ENCODE results near the gene RAB1A. TPM values are rescaled to one million over a fixed set of nuclear protein-coding genes. Genes with fewer than 3 reads are reported as not detected.

The RAB1A gene
- total RNA-seq, 2 experiments from 2014 or later, result 55.5 to 61.9 TPM

DNA sequence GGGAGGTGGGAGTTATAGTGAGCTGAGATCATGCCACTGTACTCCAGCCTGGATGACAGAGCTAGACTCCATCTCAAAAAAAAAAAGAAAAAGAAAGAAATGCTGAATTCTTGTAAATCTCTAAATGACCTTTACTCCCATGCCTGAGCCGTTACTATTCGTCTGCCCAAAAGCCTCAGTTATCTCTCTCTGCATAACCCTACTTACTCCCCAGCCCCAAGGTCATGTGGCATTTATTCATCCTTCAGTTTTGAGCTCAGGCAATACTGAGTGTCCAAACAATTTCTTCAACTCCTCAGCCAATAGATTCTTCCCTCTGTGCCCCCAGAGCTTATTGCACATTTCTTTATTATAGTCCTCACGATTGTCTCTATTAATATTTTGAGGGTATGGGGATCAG lies 28.8 kb downstream of the RAB1A start:
- no peak for ATAC-seq (ENCODE audit: low read depth)
- POLR2A ChIA-PET, result no interaction called here
- Mint-ChIP-seq H3K36me3 (peaks cover 28% of the 10 kb centered on the region), H3K9me3 (no peaks in the 10 kb centered on the region), H3K4me1 (peaks cover 17% of the 10 kb centered on the region), H3K27ac (no peak overlapping the region), H3K4me3 (no peak overlapping the region), H3K27me3 (no peaks in the 10 kb centered on the region)
- no peak for DNase-seq

DNA sequence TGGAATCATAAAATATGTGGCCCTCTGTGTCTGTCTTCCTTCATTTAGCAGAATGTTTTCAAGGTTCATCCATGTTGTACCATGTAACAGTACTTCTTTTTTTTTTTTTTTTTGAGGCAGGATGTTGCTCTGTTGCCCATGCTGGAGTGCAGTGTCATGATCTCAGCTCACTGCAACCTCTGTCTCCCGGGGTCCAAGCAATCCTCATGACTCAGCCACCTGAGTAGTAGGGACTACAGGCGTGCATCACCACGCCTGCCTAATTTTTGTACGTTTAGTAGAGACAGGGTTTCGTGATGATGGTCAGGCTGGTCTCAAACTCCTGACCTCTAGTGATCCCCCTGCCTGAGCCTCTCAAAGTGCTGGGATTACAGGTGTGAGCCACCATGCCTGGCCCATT lies 31.2 kb downstream of the RAB1A start:
- no peak for ATAC-seq (ENCODE audit: low read depth)
- peaks cover 15% of the 10 kb centered on the region for H3K4me1 Mint-ChIP-seq
- no peak overlapping the region for H3K4me3 Mint-ChIP-seq
- no peak for DNase-seq
- POLR2A ChIA-PET, result no interaction called here
- H3K9me3 Mint-ChIP-seq, result no peaks in the 10 kb centered on the region
- no peaks in the 10 kb centered on the region for H3K27me3 Mint-ChIP-seq
- H3K36me3 Mint-ChIP-seq, result peaks cover 29% of the 10 kb centered on the region
- no peak overlapping the region for H3K27ac Mint-ChIP-seq

DNA sequence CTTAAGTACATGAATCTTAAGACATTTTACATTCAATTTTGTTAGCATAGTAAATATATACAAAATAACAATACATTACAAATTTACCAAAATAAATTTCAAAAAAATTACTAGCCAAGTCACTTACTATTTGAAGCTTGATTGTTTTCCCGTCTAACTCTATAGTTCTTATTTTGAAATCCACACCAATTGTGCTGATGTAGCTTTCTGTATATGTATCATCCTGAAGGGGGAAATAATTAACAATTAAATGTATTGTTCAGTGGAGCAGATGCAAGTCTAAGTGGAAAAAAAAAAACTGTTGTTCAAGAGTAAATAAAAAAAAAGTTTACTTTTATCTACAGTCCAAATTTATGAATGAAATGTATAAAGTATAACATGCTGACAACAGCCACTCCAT lies 32.1 kb downstream of the RAB1A start:
- POLR2A ChIA-PET, result no interaction called here
- Mint-ChIP-seq H3K9me3 (no peaks in the 10 kb centered on the region), H3K4me1 (peaks cover 18% of the 10 kb centered on the region), H3K4me3 (no peak overlapping the region), H3K27ac (no peak overlapping the region), H3K36me3 (peaks cover 34% of the 10 kb centered on the region), H3K27me3 (no peaks in the 10 kb centered on the region)
- no peak for DNase-seq
- ATAC-seq (ENCODE audit: low read depth), result no peak

DNA sequence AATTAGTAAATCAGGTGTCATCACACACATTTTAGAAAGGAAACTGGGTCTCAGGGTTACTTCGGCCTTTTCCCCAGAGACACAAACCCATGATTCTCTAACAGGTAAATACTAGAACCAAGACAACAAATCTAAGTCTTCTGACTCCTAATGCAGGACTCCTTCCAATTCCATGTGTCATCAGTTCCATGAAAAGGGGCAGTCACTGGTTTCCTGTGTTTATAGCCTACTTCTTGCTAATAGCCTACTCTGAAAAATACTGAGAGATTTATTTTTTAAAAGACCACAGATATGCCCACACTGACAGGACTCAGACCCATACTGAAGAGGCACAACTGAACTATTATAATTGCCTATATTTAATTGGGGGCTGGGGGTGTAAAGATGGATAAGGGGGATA lies 33.0 kb downstream of the RAB1A start:
- Mint-ChIP-seq H3K9me3 (no peaks in the 10 kb centered on the region), H3K36me3 (peaks cover 37% of the 10 kb centered on the region), H3K4me3 (no peak overlapping the region), H3K27me3 (no peaks in the 10 kb centered on the region), H3K4me1 (peaks cover 18% of the 10 kb centered on the region), H3K27ac (no peak overlapping the region)
- POLR2A ChIA-PET, result no interaction called here
- no peak for ATAC-seq (ENCODE audit: low read depth)
- DNase-seq, result no peak

DNA sequence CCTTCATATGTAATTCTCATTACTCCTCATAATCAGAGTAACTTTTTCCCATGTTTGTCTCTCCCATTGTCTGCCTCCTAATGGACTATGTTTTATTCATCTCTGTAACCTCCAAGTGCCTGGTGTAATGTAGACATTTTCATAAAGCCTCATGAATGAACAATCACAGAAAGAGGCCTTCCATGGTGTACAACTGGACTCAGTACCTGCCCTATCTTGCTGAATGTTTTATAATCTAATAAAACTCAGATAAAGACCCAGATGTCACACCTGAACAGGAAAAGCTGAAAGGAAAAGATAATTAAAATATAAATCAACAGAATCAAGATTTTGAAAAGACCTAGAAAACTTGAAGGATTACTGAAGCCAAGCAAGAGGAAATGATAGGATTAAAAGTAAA lies 36.7 kb downstream of the RAB1A start:
- POLR2A ChIA-PET, result no interaction called here
- no peak for ATAC-seq (ENCODE audit: low read depth)
- Mint-ChIP-seq H3K27me3 (no peaks in the 10 kb centered on the region), H3K36me3 (peaks cover 37% of the 10 kb centered on the region), H3K27ac (peak overlapping the region; percentile 18), H3K4me3 (no peak overlapping the region), H3K9me3 (no peaks in the 10 kb centered on the region), H3K4me1 (peaks cover 11% of the 10 kb centered on the region)
- DNase-seq, result no peak

DNA sequence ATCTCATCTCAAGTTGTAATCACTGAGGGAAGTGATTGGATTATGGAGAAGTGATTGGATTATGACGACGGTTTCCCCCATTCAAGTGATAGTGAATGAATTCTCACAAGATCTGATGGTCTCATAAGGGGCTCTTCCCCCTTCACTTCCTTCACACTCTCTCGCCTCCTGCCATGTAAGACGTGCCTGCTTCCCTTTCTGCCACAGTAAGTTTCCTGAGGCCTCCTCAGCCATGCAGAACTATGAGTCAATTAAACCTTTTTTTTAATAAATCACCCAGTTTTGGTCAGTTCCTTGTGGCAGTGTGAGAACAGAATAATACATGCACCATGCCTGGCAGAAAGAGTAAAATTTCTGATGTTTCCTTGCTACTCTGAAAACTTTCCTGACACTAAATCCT lies 37.1 kb downstream of the RAB1A start:
- no peak overlapping the region for H3K4me3 Mint-ChIP-seq
- ATAC-seq (ENCODE audit: low read depth), result no peak
- DNase-seq, result no peak
- H3K27ac Mint-ChIP-seq, result no peak overlapping the region
- peaks cover 11% of the 10 kb centered on the region for H3K4me1 Mint-ChIP-seq
- peaks cover 37% of the 10 kb centered on the region for H3K36me3 Mint-ChIP-seq
- H3K9me3 Mint-ChIP-seq, result no peaks in the 10 kb centered on the region
- H3K27me3 Mint-ChIP-seq, result no peaks in the 10 kb centered on the region
- POLR2A ChIA-PET, result no interaction called here

DNA sequence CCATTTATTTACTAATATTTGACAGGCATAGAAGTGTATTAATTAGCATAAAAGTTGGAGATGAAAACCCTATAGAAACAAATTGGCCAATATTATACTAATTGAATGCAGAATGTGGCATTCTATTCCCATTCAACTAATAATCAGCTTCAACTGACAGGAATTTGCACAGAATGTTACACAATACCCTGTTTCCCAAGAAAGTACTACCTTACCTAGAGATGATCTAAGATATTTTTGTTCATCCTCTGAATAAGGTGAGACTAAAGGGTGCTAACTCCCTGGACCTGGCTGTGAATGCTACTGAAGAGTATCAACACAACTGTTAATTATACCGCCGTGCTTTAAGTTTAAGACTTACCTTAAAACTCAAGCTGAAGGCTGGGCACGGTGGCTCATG lies 44.8 kb downstream of the RAB1A start:
- Mint-ChIP-seq H3K4me3 (no peak overlapping the region), H3K36me3 (peaks cover 26% of the 10 kb centered on the region), H3K9me3 (no peaks in the 10 kb centered on the region), H3K4me1 (peaks cover 5% of the 10 kb centered on the region), H3K27me3 (no peaks in the 10 kb centered on the region), H3K27ac (no peak overlapping the region)
- ATAC-seq (ENCODE audit: low read depth) (no peak), DNase-seq (no peak)
- POLR2A ChIA-PET, result no interaction called here

DNA sequence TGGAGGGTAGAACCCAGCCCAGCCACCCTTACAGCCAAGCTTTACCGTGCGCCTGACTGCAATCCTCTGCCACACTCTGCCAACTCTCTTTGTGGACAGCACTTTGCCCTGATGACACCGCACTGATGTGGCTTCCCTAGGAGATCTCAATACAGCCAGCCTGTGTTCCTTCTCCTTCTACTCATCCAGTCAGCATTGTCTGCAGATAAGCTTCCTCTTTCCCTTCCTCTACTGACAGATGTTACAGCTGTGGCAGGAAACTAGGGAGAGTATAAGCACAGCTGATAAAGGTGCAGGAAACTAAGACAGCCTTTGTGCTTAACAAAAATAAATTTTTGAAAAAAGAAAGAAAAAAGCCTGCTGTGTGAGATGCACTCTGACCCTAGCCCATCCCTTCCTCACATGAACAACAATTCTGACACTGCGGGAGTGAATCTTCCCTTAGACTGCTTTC lies 48.6 kb downstream of the RAB1A start:
- Mint-ChIP-seq H3K36me3 (peaks cover 17% of the 10 kb centered on the region), H3K4me3 (no peak overlapping the region), H3K27me3 (no peaks in the 10 kb centered on the region), H3K4me1 (peaks cover 5% of the 10 kb centered on the region), H3K9me3 (no peaks in the 10 kb centered on the region), H3K27ac (peak overlapping the region; percentile 34)
- no peak for DNase-seq
- ATAC-seq (ENCODE audit: low read depth), result no peak
- POLR2A ChIA-PET, result no interaction called here

DNA sequence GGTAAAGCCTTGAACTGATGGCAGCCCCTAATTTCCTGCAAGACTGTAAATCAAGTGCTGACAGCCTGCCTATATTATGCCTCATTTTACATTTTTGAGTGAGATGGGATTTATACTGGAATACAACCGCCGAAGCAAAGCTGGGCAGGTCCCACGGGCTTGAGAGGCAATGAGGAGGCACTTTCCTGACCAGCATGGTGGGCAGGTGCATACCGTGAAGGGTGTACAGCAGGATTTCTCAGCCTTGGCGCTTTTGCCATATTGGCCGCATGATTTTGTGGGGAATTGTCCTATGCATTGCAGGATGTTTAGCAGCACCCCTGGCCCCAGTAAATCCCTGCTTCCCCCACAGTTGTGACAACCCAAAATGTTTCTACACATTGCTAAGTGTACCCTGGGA lies 50.9 kb downstream of the RAB1A start:
- Mint-ChIP-seq H3K27ac (no peak overlapping the region), H3K4me1 (peaks cover 5% of the 10 kb centered on the region), H3K27me3 (no peaks in the 10 kb centered on the region), H3K4me3 (no peak overlapping the region), H3K9me3 (no peaks in the 10 kb centered on the region), H3K36me3 (peaks cover 15% of the 10 kb centered on the region)
- no peak for DNase-seq
- POLR2A ChIA-PET, result no interaction called here
- ATAC-seq (ENCODE audit: low read depth), result no peak

DNA sequence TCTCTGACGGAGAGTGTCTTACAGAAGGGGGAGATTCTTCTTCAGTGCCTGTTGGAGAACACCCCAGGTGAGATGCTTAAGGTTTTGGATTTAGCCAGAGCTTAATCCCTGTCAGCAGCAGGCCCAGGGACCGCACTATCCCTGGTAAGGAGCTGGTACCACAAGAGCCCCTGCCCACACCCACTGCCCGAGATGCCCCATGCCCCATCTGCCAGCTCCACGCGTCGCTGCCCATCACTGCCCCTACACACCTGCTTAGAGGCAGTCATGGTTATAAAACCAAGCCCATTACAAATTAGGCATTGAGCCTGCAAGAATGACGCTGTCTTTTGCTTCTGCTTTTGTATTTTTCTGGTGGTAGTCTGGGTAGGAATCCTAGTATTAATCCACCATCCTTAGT lies 52.0 kb downstream of the RAB1A start:
- no peaks in the 10 kb centered on the region for H3K9me3 Mint-ChIP-seq
- peaks cover 10% of the 10 kb centered on the region for H3K36me3 Mint-ChIP-seq
- no peaks in the 10 kb centered on the region for H3K27me3 Mint-ChIP-seq
- ATAC-seq (ENCODE audit: low read depth) (no peak), DNase-seq (no peak)
- POLR2A ChIA-PET, result no interaction called here
- peaks cover 5% of the 10 kb centered on the region for H3K4me1 Mint-ChIP-seq
- H3K27ac Mint-ChIP-seq, result peak overlapping the region; percentile 13
- H3K4me3 Mint-ChIP-seq, result no peak overlapping the region

DNA sequence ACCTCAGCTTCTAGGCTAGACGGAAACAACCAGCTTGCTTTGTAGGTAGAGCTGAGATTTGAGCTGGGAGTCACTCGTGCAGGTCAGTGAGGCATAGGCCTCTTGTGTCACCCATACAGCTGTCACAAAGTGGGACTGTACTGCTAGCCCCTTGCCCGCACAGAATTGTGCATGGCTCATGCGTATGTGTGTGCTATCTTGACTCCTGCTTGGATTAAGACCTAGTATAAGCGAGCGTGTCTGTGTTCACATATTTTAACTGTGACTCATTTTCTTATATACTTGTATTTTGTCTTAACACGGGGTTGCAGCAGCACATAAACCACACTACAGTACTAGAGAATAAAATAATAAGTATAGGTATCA lies 53.6 kb downstream of the RAB1A start:
- POLR2A ChIA-PET, result no interaction called here
- Mint-ChIP-seq H3K9me3 (no peaks in the 10 kb centered on the region), H3K4me3 (no peak overlapping the region), H3K36me3 (peaks cover 5% of the 10 kb centered on the region), H3K27me3 (no peaks in the 10 kb centered on the region), H3K27ac (no peak overlapping the region), H3K4me1 (peaks cover 2% of the 10 kb centered on the region)
- DNase-seq, result no peak
- ATAC-seq (ENCODE audit: low read depth), result no peak

DNA sequence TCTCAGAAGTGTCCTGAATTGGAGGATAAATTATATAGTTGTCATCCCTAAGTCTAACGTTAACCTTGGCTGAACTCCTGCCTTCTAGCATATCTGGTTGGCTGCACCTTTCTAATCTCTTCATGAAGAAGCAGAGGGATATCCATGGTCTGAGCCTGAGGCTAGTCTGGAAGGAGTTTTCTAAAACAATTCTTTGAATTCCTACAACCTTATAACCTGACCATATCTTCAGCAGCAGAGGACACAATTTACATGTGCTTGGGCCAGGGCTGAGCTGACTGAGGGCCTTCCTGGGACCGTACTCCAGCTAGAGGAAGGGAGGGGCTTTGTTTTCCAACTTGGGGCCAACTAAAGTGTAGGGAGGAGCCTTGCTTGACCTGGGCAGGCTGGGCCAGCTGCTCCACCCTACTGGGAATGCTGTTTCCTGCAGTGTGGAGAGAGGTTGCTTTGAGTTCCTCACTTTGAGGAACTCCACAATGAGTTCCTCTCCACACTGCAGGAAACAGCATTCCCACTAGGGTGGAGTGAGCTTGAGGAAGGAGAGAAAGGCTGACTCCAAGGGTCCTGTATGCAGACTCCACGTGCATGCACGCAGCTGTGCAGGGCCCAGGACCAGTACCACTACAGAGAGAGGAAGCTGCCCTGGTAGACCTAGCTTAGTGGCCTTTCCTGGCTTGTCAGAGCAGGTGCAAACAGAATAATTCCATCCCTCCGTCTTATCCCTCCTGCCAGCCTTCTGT lies 54.1 kb downstream of the RAB1A start:
- no peaks in the 10 kb centered on the region for H3K27me3 Mint-ChIP-seq
- H3K4me3 Mint-ChIP-seq, result no peak overlapping the region
- no peaks in the 10 kb centered on the region for H3K9me3 Mint-ChIP-seq
- H3K36me3 Mint-ChIP-seq, result peaks cover 5% of the 10 kb centered on the region
- DNase-seq (no peak), ATAC-seq (ENCODE audit: low read depth) (no peak)
- POLR2A ChIA-PET, result no interaction called here
- no peaks in the 10 kb centered on the region for H3K4me1 Mint-ChIP-seq
- no peak overlapping the region for H3K27ac Mint-ChIP-seq

DNA sequence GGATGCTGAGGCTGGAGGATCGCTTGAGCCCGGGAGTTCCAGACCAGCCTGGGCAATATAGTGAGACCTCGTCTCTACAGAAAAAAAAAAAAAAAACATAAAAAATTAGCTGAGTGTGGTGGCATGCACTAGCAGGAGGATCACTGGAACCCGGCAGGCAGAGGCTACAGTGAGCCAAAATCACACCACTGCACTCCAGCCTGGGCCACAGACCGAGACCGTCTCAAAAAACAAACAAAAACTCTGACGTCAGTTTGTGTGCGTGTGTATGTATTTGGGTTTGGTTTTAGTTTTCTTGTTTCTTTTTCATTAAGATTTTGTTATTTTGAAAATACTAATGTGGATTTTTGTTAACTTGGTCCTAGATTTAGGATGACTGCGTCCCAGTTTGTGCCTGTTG lies 54.7 kb downstream of the RAB1A start:
- POLR2A ChIA-PET, result no interaction called here
- DNase-seq (no peak), ATAC-seq (ENCODE audit: low read depth) (no peak)
- peaks cover 4% of the 10 kb centered on the region for H3K4me1 Mint-ChIP-seq
- no peaks in the 10 kb centered on the region for H3K27me3 Mint-ChIP-seq
- H3K27ac Mint-ChIP-seq, result no peak overlapping the region
- no peak overlapping the region for H3K4me3 Mint-ChIP-seq
- peaks cover 2% of the 10 kb centered on the region for H3K36me3 Mint-ChIP-seq
- no peaks in the 10 kb centered on the region for H3K9me3 Mint-ChIP-seq

DNA sequence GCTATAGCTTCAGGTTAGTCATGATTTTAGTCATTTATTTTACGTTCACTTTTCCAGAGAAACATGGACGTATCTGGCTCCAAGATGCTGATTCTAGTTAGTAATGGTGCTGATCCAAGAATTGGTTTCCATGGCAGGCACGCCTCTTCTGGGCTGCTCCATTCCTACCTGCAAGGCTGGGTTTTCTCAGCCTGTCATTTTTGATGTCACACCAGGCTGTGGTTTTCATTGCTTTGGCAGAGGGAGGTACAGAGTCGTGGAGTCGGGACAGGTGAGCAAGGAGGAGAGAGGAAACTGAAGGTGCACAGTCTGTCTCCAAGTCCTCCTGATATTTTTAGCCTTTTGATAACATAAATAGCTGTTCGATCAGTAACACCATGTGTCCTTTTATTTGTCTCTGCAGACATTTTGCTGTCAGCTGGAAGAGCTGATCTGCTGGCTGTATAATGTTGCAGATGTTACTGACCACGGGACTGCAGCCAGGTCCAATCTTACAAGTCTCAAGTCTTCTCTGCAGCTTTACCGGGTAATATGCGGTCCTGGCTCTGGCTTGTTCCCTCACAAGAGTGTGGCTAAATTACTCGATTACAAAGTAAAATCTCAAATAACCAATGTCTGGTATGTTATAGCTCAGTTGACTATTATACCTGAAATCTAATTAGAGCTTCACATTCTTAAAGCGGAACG lies 55.9 kb downstream of the RAB1A start:
- Mint-ChIP-seq H3K27me3 (no peaks in the 10 kb centered on the region), H3K4me3 (no peak overlapping the region), H3K36me3 (peaks cover 2% of the 10 kb centered on the region), H3K4me1 (peaks cover 4% of the 10 kb centered on the region), H3K9me3 (no peaks in the 10 kb centered on the region), H3K27ac (no peak overlapping the region)
- DNase-seq (no peak), ATAC-seq (ENCODE audit: low read depth) (no peak)
- POLR2A ChIA-PET, result interaction anchor here (0.7 to 0.9 kb wide), 2 partner anchors 17 to 56 kb away, joined by 3 to 5 read pairs; partner anchors contain the start of gene RAB1A
